ENCODE results near the gene CHTF18.
"Not testable (repeated sequence)": the region's sequence is repeated elsewhere in the genome, so short reads cannot be mapped to it uniquely, and the experiment has no call there.

CHTF18 gene

DNA sequence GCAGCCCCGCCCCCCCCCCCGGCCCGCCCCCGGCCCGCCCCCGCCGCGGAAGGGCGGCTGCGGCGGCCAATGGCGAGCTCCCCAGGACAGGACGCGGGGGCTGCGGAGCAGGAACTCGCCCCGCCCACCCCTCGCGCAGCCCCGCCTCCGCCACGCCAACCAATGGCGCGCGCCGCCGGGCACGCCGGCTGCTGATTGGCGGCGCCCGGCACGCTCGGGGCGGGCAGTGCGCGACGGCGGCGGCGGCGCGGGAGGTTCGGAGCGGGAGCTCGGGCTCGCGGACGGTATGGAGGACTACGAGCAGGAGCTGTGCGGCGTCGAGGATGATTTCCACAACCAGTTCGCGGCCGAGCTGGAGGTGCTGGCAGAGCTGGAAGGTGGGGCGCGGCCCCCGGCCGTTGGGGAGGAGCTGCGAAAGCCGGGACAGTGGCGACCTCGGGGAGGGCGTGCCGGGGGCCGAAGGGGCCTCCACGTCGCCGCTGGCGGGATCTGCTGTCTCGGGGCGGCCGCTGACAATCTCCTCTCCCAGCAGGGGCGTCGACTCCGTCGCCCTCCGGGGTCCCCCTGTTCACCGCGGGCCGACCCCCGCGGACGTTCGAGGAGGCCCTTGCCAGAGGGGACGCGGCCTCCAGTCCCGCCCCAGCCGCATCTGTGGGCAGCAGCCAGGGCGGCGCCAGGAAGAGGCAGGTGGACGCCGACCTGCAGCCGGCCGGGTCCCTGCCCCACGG lies at the start of gene CHTF18:
CHTF18 (plus strand) TSS at position 222 of the 728 bp plus-strand sequence; CDS start at position 287, 65 bp downstream.
- DNase-seq (ENCODE audit: low read depth in 2 of 2, low spot score in 1 of 2) = peak; percentile 82 to 85

DNA sequence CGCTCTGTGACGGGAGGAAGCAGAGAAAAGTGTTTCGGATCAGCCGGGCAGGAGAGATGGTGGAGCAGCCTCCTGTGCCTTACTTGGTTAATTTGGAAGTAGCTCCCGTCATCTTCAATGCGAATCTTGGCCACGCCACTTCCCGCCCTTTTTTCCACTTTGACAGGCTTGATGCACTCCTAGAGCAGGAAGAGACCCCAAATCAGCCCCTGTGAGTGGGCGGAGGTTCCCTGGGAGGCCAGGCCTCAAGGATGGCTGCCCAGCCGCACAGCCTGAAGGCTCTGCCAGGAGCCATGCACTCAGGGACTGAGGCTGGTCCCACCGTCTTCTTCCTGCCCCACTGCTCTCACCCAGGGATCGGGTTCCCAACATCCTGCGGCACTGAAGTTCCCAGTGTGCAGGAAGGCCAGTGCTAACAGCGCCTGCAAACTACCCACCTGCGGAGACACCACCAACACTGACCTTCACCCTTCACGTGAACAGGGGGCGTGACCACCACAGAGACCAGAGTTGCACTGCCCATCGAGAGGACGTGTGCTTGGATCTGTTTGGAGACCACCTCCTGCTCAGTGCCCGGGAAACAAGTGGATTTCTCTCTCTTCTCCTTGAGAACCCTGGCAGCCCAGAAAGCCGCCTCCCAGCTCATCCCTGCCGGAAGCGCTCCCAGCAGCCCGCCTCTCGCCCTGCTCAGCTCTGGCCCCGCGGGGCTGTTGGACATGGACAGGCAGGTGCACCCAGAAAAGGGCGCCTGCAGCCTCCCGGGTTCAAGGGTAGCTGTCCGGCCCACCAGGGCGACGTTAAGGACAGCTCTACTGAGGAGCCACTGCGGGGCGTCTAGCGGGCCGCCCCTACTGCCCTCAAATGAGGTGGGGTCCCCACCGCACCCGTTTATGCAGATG lies 48.6 kb upstream of the CHTF18 start:
- no peak for DNase-seq (ENCODE audit: low read depth in 2 of 2, low spot score in 1 of 2)

DNA sequence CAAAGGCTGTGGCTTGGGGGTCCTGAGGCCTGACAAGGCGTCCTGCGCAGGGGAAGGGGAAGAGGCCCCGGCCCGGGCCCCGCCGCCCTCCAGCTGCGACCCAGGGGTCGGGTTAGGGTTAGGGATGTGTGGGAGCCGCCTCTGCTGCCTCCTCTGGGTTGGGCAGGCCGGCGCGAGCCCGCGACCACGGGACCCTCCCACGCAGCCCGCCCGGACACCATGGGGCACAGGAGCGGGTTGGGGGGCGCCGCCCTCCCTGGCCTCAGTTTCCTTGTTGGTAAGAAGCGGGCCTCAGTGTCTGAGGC lies 48.0 kb upstream of the CHTF18 start:
- DNase-seq (ENCODE audit: low read depth in 2 of 2, low spot score in 1 of 2) = no peak

GRCh38 chr16:740764-741505 lies 47.5 kb upstream of the CHTF18 start, which contains the start of gene CIAO3:
CIAO3 (minus strand) TSS chr16:740997; CDS start chr16:740985, 12 bp downstream.
- DNase-seq (ENCODE audit: low read depth in 2 of 2, low spot score in 1 of 2) = peak; percentile 83 to 85

DNA sequence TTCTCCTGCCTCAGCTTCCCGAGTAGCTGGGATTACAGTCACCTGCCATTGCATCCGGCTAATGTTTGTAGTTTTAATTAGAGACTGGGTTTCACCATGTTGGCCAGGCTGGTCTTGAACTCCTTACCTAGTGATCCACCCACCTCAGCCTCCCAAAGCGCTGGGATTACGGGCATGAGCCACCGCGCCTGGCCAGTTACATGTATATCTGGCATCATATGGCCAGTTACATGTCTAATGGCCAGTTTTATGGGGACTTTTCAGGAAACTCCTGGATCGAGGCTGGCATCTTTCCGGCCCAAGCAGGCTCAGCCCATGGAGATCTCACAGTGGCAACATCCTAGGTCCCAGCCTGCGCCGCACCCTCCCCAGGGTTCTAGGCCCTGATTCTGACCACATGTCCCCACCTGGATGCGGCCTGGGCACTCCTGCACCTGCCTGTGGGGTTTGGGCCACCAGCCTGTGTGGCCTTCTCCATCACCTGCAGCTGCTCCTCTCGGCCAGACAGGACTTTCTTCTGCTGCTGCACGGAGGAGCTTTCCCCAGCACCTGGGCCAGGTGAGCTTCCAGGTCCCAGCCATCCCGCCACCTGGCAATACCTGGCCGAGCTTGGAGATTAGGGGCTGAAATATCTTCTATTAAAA lies 46.3 kb upstream of the CHTF18 start:
- DNase-seq (ENCODE audit: low read depth in 2 of 2, low spot score in 1 of 2) = no peak

DNA sequence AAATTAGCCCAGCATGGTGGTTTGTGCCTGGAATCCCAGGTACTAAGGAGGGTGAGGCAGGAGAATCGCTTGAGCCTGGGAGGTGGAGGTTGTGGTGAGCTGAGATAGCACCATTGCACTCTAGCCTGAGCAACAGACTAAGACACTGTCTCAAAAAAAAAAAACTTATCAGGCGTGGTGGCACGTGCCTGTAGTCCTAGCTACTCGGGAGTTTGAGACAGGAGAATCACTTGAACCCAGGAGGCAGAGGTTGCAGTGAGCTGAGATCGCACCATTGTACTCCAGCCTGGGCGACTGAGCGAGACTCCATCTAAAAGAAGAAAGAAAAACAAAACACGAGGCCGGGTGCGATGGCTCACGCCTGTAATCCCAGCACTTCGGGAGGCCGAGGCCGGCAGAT lies 45.5 kb upstream of the CHTF18 start:
- not testable (repeated sequence) for DNase-seq (ENCODE audit: low read depth in 2 of 2, low spot score in 1 of 2)

DNA sequence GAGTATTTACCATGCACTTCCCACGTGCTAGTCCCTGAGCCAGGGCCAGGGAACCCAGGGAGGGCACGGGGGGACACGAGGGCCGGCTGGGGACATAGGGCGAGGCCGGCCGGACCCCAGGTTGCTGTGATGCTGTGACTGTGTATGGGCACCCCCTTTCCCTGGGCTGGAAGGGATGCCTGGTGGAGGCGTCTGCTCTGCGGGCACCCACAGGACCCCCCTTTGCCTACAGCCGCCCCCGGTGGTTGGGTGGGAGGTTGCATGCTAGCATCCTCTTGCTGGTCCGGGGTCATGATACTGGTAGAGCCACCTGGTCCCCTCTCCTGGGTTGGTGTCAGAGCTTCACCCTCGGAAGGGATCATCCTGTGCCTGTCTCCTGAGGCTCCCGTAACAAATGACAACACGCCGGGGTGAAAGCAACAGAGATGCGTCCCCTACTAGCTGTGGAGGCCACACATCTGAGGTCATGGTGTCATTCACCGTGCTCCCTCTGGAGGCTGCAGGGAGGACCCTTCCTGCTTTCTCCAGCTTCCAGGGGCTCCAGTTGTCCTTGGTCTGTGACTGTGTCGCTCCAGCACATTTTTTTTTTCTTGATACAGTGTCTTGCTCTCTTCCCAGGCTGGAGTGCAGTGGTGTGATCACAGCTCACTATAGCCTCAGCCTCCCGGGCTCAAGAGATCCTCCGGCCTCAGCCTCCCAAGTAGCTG lies 44.5 kb upstream of the CHTF18 start:
- no peak for DNase-seq (ENCODE audit: low read depth in 2 of 2, low spot score in 1 of 2)

DNA sequence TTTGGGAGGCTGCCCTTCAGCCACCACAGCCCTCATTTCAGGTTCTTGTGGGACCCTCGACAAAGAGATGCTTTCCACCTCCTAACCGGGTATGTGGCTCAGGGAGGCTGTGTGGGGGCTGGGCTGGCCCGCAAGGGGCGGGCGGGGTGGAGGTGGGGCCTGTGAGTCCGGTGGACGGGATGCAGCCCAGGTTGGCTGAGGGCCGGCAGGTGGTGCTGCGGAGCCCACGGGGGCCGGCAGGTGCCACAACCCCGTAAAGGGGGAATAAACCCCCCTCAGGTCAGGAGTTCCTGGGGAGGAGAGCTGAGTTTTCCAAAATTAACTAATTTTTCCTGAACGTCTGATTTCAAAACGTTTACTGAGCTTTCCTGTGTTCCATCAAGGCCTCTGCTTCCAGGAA lies 42.7 kb upstream of the CHTF18 start:
- no peak for DNase-seq (ENCODE audit: low read depth in 2 of 2, low spot score in 1 of 2)

- DNase-seq (ENCODE audit: low read depth in 2 of 2, low spot score in 1 of 2) = no peak
Measured at GRCh38 chr16:746637-747036, 41.8 kb upstream of the CHTF18 start.

DNA sequence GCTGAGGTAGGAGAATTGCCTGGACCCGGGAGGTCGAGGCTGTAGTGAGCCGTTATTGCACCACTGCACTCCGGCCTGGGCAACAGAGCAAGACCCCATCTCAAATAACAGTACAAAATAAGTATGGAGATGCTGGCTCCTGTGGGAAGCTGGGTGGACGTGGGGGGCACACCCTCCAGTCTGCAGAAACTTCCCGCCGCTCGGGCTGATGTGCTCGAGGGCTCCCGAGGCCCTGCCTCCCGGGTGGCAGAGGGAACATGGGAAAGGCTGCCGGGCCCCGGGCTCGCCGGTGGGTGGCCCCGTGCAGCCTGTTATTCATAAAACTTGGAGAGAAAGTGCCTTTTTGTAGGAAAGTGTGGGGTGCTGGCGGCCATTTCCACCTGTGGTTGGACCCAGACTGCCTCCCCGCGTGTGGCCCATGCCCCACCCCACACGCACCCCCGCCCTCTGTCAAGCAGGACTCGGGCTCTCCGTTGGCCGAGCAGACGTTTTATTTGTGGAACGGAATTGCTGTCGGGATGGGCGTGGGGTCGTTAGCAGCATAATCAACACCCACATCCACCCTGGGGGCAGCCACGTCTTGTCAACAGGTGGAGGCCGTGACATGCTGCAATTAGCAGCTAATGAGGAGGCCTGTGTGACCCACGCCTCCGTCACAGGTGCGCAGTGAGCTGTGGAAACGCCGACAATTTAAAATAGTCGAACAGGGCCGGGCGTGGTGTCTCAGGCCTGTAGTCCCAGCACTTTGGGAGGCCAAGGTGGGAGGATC lies 40.3 kb upstream of the CHTF18 start:
- no peak for DNase-seq (ENCODE audit: low read depth in 2 of 2, low spot score in 1 of 2)

- DNase-seq (ENCODE audit: low read depth in 2 of 2, low spot score in 1 of 2) = no peak
Measured at GRCh38 chr16:749010-749409, 39.4 kb upstream of the CHTF18 start.

- no peak for DNase-seq (ENCODE audit: low read depth in 2 of 2, low spot score in 1 of 2)
Measured at GRCh38 chr16:750485-750884, 37.9 kb upstream of the CHTF18 start.

DNA sequence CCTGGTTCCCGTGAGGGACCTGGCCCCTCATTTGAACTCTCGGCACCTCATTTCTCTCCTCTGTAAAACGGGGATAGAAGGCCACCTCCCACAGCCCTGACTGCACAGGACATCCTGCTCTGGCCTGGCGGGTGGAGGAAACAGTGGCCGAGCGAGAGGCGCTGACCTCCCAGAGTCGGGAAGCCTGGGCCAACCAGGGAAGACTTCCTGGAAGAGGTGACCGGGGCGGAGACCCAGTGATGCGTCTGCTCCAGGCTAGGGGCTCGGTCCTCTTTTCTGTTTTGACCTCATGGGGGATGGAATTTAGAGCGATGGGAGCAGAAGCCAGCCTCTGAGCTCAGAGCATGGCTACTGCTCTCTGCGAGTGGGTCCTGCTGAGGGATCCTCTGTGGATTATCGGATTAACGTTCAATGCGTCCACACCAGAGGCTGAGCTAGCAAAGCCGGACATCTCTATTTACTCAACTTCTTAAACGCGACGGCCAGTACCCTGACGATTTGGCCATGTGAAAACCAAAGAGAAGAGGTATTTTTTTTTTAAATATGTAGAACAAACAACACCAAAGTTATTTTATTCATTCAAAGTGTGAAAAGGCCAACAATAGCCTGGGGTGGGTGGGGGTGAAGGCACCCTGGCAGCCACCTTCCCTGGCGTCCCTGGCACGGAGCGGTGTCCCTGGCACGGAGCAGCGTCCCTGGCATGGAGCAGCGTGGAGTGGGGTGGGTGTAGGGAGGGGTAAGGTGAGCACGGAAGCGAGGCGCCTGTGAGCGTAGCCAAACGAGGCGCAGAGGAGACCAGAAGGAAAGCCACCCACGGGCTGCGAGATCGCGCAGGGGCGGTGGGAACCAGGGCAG lies 37.0 kb upstream of the CHTF18 start:
- DNase-seq (ENCODE audit: low read depth in 2 of 2, low spot score in 1 of 2) = no peak

- DNase-seq (ENCODE audit: low read depth in 2 of 2, low spot score in 1 of 2) = no peak
Measured at GRCh38 chr16:752007-752312, 36.5 kb upstream of the CHTF18 start.

- DNase-seq (ENCODE audit: low read depth in 2 of 2, low spot score in 1 of 2) = not testable (repeated sequence)
Measured at GRCh38 chr16:754121-754607, 34.3 kb upstream of the CHTF18 start.

GRCh38 chr16:754656-755055 lies 33.8 kb upstream of the CHTF18 start:
- no peak for DNase-seq (ENCODE audit: low read depth in 2 of 2, low spot score in 1 of 2)

GRCh38 chr16:756428-756827 lies 32.0 kb upstream of the CHTF18 start:
- no peak for DNase-seq (ENCODE audit: low read depth in 2 of 2, low spot score in 1 of 2)

GRCh38 chr16:759110-759910 lies 29.1 kb upstream of the CHTF18 start:
- no peak for DNase-seq (ENCODE audit: low read depth in 2 of 2, low spot score in 1 of 2)
